Keratinocyte (primary cell): ENCODE measurements around the gene MID1. TPM values are rescaled to one million over a fixed set of nuclear protein-coding genes. Genes with fewer than 3 reads are reported as not detected.

Experiments used
- DNase-seq: peaks from one replicate; pipeline ENCODE4 v3.0.0-alpha.2; 2011; ENCODE audit warnings: low read depth, missing footprints, low spot score
- FAIRE-seq: peaks from 2 replicates; lab custom pipeline; 2011; peaks lifted over from hg19 to GRCh38; lab: Jason Lieb, UNC
- H2AFZ ChIP-seq: 2 replicates; pipeline ENCODE4 v1.6.0; 2012; ENCODE audit warnings: low read length, control low read depth, inconsistent platforms; ENCODE audit not compliant: control insufficient read depth
- H3K27ac ChIP-seq: 2 replicates; pipeline ENCODE4 v1.5.1; 2011; ENCODE audit warnings: low read length; ENCODE audit not compliant: control insufficient read depth, insufficient read depth
- H3K27me3 ChIP-seq: 3 replicates; pipeline ENCODE4 v1.6.0; 2011; ENCODE audit warnings: low read length; ENCODE audit not compliant: control insufficient read depth, insufficient read depth; ENCODE audit errors: extremely low read depth
- H3K36me3 ChIP-seq, 2 experiments: 2 replicates in 1 of 2; 3 replicates in 1 of 2; pipeline ENCODE4 v1.5.1; 2011; ENCODE audit warnings: low read length in 2 of 2, mild to moderate bottlenecking in 1 of 2; ENCODE audit not compliant: control insufficient read depth in 2 of 2, insufficient read depth in 2 of 2; ENCODE audit errors: extremely low read depth in 1 of 2
- H3K4me1 ChIP-seq: 3 replicates; pipeline ENCODE4 v1.5.1; 2011; ENCODE audit warnings: low read length; ENCODE audit not compliant: control insufficient read depth, insufficient read depth; ENCODE audit errors: extremely low read depth
- H3K4me2 ChIP-seq: 3 replicates; pipeline ENCODE4 v1.6.0; 2011; ENCODE audit warnings: low read depth, low read length; ENCODE audit not compliant: control insufficient read depth, insufficient read depth; ENCODE audit errors: extremely low read depth
- H3K4me3 ChIP-seq, 3 experiments: fragments of 200-600 bp in 1 of 3; sonication (generic) in 1 of 3; 2 replicates in 2 of 3; 3 replicates in 1 of 3; pipeline ENCODE4 v1.5.1; 2011 to 2016; ENCODE audit warnings: low read length in 3 of 3, mild to moderate bottlenecking in 3 of 3, control low read depth in 2 of 3, inconsistent platforms in 1 of 3, low read depth in 1 of 3, mixed read lengths in 1 of 3, mixed run types in 1 of 3, moderate library complexity in 1 of 3; ENCODE audit not compliant: control insufficient read depth in 2 of 3, insufficient read depth in 2 of 3; ENCODE audit errors: extremely low read depth in 1 of 3
- H3K79me2 ChIP-seq: 2 replicates; pipeline ENCODE4 v1.6.0; 2012; ENCODE audit warnings: low read length; ENCODE audit not compliant: control insufficient read depth, insufficient read depth
- H3K9ac ChIP-seq: 3 replicates; pipeline ENCODE4 v1.6.0; 2011; ENCODE audit warnings: low read length; ENCODE audit not compliant: control insufficient read depth, insufficient read depth; ENCODE audit errors: extremely low read depth
- H3K9me1 ChIP-seq: 3 replicates; pipeline ENCODE4 v1.6.0; 2011; ENCODE audit warnings: low read length; ENCODE audit not compliant: control insufficient read depth, insufficient read depth; ENCODE audit errors: extremely low read depth
- H3K9me3 ChIP-seq: 2 replicates; pipeline ENCODE4 v1.5.1; 2012; ENCODE audit warnings: low read depth, low read length; ENCODE audit not compliant: control insufficient read depth
- H4K20me1 ChIP-seq: 3 replicates; pipeline ENCODE4 v1.6.0; 2011; ENCODE audit warnings: low read length; ENCODE audit not compliant: control insufficient read depth, insufficient read depth; ENCODE audit errors: extremely low read depth
- CTCF ChIP-seq, 3 experiments: IDR thresholded peaks in 1 of 3; conservative IDR thresholded peaks in 1 of 3; optimal IDR thresholded peaks in 1 of 3; 2 replicates in 2 of 3; 3 replicates in 1 of 3; pipeline versions ENCODE3 to v1.5.1; 2011; ENCODE audit warnings: low read length in 3 of 3, mild to moderate bottlenecking in 3 of 3, moderate library complexity in 2 of 3, control low read depth in 1 of 3, inconsistent platforms in 1 of 3; ENCODE audit not compliant: insufficient read depth in 2 of 3; ENCODE audit errors: extremely low read depth in 1 of 3
- EZH2 ChIP-seq: IDR thresholded peaks from one replicate; pipeline ENCODE4 v1.6.1; 2012; ENCODE audit warnings: inconsistent platforms, mild to moderate bottlenecking, low read length, moderate library complexity
- dilution Hi-C: fragments of 300-500 bp; cut with MboI; formaldehyde crosslinking; loops from one replicate; pipeline ENCODE4 v1.7.0; 2020; ENCODE audit warnings: low sequenced_read_pairs; ENCODE audit not compliant: extremely low pct_ligation_motif_present
- polyA plus RNA-seq, 5 experiments: library from polyadenylated mRNA; depleted of rRNA in 3 of 5; stranded (reverse) in 3 of 5; stranded (forward) in 1 of 5; unstranded in 1 of 5; fragments of >200 nt; gene quantifications; 1 replicate in 1 of 5; 2 replicates in 3 of 5; 3 replicates in 1 of 5; pipeline versions ENCODE4 v1.2.1 to v1.2.3, GENCODE V29; 2011 to 2012; ENCODE audit warnings: missing spikeins in 2 of 5, low read depth in 1 of 5, low replicate concordance in 1 of 5

MID1 gene
- polyA plus RNA-seq, 1 donor (not counting 4 experiments of a cell fraction or from before 2014, with no cell fraction given) = 9.2 TPM

- no peak for FAIRE-seq
- Histone ChIP-seq H3K9me3 (no peaks in the 10 kb centered on the region), H3K27me3 (no peaks in the 10 kb centered on the region), H2AFZ (no peak overlapping the region), H3K9me1 (no peaks in the 10 kb centered on the region), H3K27ac (no peak overlapping the region), H3K9ac (no peak overlapping the region), H3K4me3 (no peak overlapping the region), H4K20me1 (no peaks in the 10 kb centered on the region), H3K4me1 (no peaks in the 10 kb centered on the region), H3K79me2 (no peaks in the 10 kb centered on the region), H3K4me2 (no peak overlapping the region), H3K36me3 (no peaks in the 10 kb centered on the region)
- no peak for DNase-seq
- dilution Hi-C loops = no loop called here
- TF ChIP-seq EZH2 (no peak), CTCF (optimal IDR thresholded peaks at IDR 0.05 in 1 of 3, IDR thresholded peaks at IDR 0.05 in 1 of 3, conservative IDR thresholded peaks at IDR 0.05 in 1 of 3; ENCODE audit: extremely low read depth in 1 of 3, insufficient read depth in 2 of 3, low read length in 3 of 3) (no peak)
These were observed 178.9 kb downstream of the MID1 start for GRCh38 chrX:10441464-10441863.

GRCh38 chrX:10433296-10433965 is 187.0 kb downstream of the MID1 start:
- Histone ChIP-seq H2AFZ (no peak overlapping the region), H3K9ac (no peak overlapping the region), H3K79me2 (no peaks in the 10 kb centered on the region), H3K4me3 (no peak overlapping the region), H3K4me1 (no peaks in the 10 kb centered on the region), H3K27me3 (no peaks in the 10 kb centered on the region), H4K20me1 (no peaks in the 10 kb centered on the region), H3K4me2 (no peak overlapping the region), H3K27ac (no peak overlapping the region), H3K9me1 (no peaks in the 10 kb centered on the region), H3K36me3 (no peaks in the 10 kb centered on the region), H3K9me3 (no peaks in the 10 kb centered on the region)
- FAIRE-seq (no peak), DNase-seq (no peak)
- TF ChIP-seq CTCF (optimal IDR thresholded peaks at IDR 0.05 in 1 of 3, IDR thresholded peaks at IDR 0.05 in 1 of 3, conservative IDR thresholded peaks at IDR 0.05 in 1 of 3; ENCODE audit: extremely low read depth in 1 of 3, insufficient read depth in 2 of 3, low read length in 3 of 3) (no peak), EZH2 (no peak)
- dilution Hi-C loops = no loop called here
